ENCODE data around the gene PKP1. TPM values are rescaled to one million over a fixed set of nuclear protein-coding genes. Genes with fewer than 3 reads are reported as not detected.

Gene PKP1
- total RNA-seq, 2 experiments from 2014 or later: not detected

- CTCF ChIA-PET: interaction anchor here (0.7 to 1.1 kb wide), 2 partner anchors 8 to 23 kb away, joined by 4 read pairs; no protein-coding TSS in a partner anchor
Observed at GRCh38 chr1:201270616-201271390, 12.5 kb upstream of the PKP1 start.

GRCh38 chr1:201272799-201273198 lies 10.5 kb upstream of the PKP1 start:
- peaks cover 7% of the 10 kb centered on the region for H3K27me3 Mint-ChIP-seq
- no peak for DNase-seq
- no peak overlapping the region for H3K4me3 Mint-ChIP-seq
- H3K36me3 Mint-ChIP-seq (ENCODE audit: low read depth): no peaks in the 10 kb centered on the region
- intact Hi-C loops (cut with DNase I, micrococcal nuclease): no loop called here
- ChIA-PET POLR2A (no interaction called here), CTCF (interaction anchor here (0.7 to 1.2 kb wide), 3 partner anchors 23 to 113 kb away, joined by 3 read pairs; no protein-coding TSS in a partner anchor)
- no peaks in the 10 kb centered on the region for H3K4me1 Mint-ChIP-seq
- no peaks in the 10 kb centered on the region for H3K9me3 Mint-ChIP-seq (ENCODE audit: low read depth)
- no peak for ATAC-seq
- no peak overlapping the region for H3K27ac Mint-ChIP-seq

More at GRCh38 chr1:201270616-201271390, 12.5 kb upstream of the PKP1 start:
- Mint-ChIP-seq H3K27me3 (peaks cover 15% of the 10 kb centered on the region), H3K4me1 (no peaks in the 10 kb centered on the region), H3K4me3 (no peak overlapping the region), H3K27ac (no peak overlapping the region), H3K36me3 (ENCODE audit: low read depth) (no peaks in the 10 kb centered on the region), H3K9me3 (ENCODE audit: low read depth) (no peaks in the 10 kb centered on the region)
- DNase-seq: no peak
- ATAC-seq: no peak
- POLR2A ChIA-PET: no interaction called here
- intact Hi-C loops (cut with DNase I, micrococcal nuclease): no loop called here

GRCh38 chr1:201274616-201275252 lies 8.6 kb upstream of the PKP1 start:
- DNase-seq (no peak), ATAC-seq (no peak)
- POLR2A ChIA-PET: no interaction called here
- Mint-ChIP-seq H3K27me3 (peaks cover 9% of the 10 kb centered on the region), H3K27ac (no peak overlapping the region), H3K4me3 (no peak overlapping the region), H3K9me3 (ENCODE audit: low read depth) (no peaks in the 10 kb centered on the region), H3K4me1 (no peaks in the 10 kb centered on the region), H3K36me3 (ENCODE audit: low read depth) (no peaks in the 10 kb centered on the region)
- CTCF ChIA-PET: no interaction called here
- intact Hi-C loops (cut with DNase I, micrococcal nuclease): no loop called here

GRCh38 chr1:201275253-201275666 lies 8.0 kb upstream of the PKP1 start:
- DNase-seq (no peak), ATAC-seq (no peak)
- POLR2A ChIA-PET: no interaction called here
- Mint-ChIP-seq H3K27me3 (peaks cover 9% of the 10 kb centered on the region), H3K36me3 (ENCODE audit: low read depth) (no peaks in the 10 kb centered on the region), H3K4me1 (no peaks in the 10 kb centered on the region), H3K9me3 (ENCODE audit: low read depth) (no peaks in the 10 kb centered on the region), H3K27ac (no peak overlapping the region), H3K4me3 (no peak overlapping the region)
- intact Hi-C loops (cut with DNase I, micrococcal nuclease): no loop called here
- CTCF ChIA-PET: interaction anchor here (1.0 kb wide), 1 partner anchor 284 kb away, joined by 5 read pairs; no protein-coding TSS in a partner anchor

GRCh38 chr1:201276891-201277290 lies 6.4 kb upstream of the PKP1 start:
- DNase-seq (no peak), ATAC-seq (no peak)
- POLR2A ChIA-PET: interaction anchor here (0.5 kb wide), 1 partner anchor 834 kb away, joined by 3 read pairs; no protein-coding TSS in a partner anchor
- H3K4me1 Mint-ChIP-seq: no peaks in the 10 kb centered on the region
- intact Hi-C loops (cut with DNase I, micrococcal nuclease): no loop called here
- no peak overlapping the region for H3K4me3 Mint-ChIP-seq
- H3K27me3 Mint-ChIP-seq: peaks cover 12% of the 10 kb centered on the region
- H3K9me3 Mint-ChIP-seq (ENCODE audit: low read depth): no peaks in the 10 kb centered on the region
- no peaks in the 10 kb centered on the region for H3K36me3 Mint-ChIP-seq (ENCODE audit: low read depth)
- H3K27ac Mint-ChIP-seq: no peak overlapping the region
- CTCF ChIA-PET: no interaction called here

GRCh38 chr1:201277441-201277840 lies 5.9 kb upstream of the PKP1 start:
- no peak overlapping the region for H3K27ac Mint-ChIP-seq
- DNase-seq (no peak), ATAC-seq (no peak)
- H3K9me3 Mint-ChIP-seq (ENCODE audit: low read depth): no peaks in the 10 kb centered on the region
- H3K27me3 Mint-ChIP-seq: peaks cover 16% of the 10 kb centered on the region
- H3K36me3 Mint-ChIP-seq (ENCODE audit: low read depth): no peaks in the 10 kb centered on the region
- H3K4me3 Mint-ChIP-seq: no peak overlapping the region
- intact Hi-C loops (cut with DNase I, micrococcal nuclease): no loop called here
- CTCF ChIA-PET: no interaction called here
- POLR2A ChIA-PET: no interaction called here
- H3K4me1 Mint-ChIP-seq: no peaks in the 10 kb centered on the region

GRCh38 chr1:201279313-201279712 lies 4.0 kb upstream of the PKP1 start:
- H3K36me3 Mint-ChIP-seq (ENCODE audit: low read depth): no peaks in the 10 kb centered on the region
- peaks cover 27% of the 10 kb centered on the region for H3K27me3 Mint-ChIP-seq
- CTCF ChIA-PET: no interaction called here
- intact Hi-C loops (cut with DNase I, micrococcal nuclease): no loop called here
- POLR2A ChIA-PET: no interaction called here
- DNase-seq (no peak), ATAC-seq (no peak)
- H3K4me3 Mint-ChIP-seq: no peak overlapping the region
- no peak overlapping the region for H3K27ac Mint-ChIP-seq
- H3K9me3 Mint-ChIP-seq (ENCODE audit: low read depth): no peaks in the 10 kb centered on the region
- peaks cover 3% of the 10 kb centered on the region for H3K4me1 Mint-ChIP-seq

GRCh38 chr1:201280884-201281283 lies 2.4 kb upstream of the PKP1 start:
- ChIA-PET POLR2A (no interaction called here), CTCF (interaction anchor here (1.0 kb wide), 1 partner anchor 65 kb away, joined by 3 read pairs; no protein-coding TSS in a partner anchor)
- no peak overlapping the region for H3K4me3 Mint-ChIP-seq
- intact Hi-C loops (cut with DNase I, micrococcal nuclease): no loop called here
- peaks cover 33% of the 10 kb centered on the region for H3K27me3 Mint-ChIP-seq
- DNase-seq: no peak
- H3K36me3 Mint-ChIP-seq (ENCODE audit: low read depth): no peaks in the 10 kb centered on the region
- no peak for ATAC-seq
- H3K9me3 Mint-ChIP-seq (ENCODE audit: low read depth): no peaks in the 10 kb centered on the region
- H3K4me1 Mint-ChIP-seq: peaks cover 3% of the 10 kb centered on the region
- H3K27ac Mint-ChIP-seq: no peak overlapping the region

- intact Hi-C loops (cut with DNase I, micrococcal nuclease): no loop called here
- Mint-ChIP-seq H3K4me3 (no peak overlapping the region), H3K27ac (no peak overlapping the region), H3K27me3 (peaks cover 33% of the 10 kb centered on the region), H3K9me3 (ENCODE audit: low read depth) (no peaks in the 10 kb centered on the region), H3K4me1 (peaks cover 3% of the 10 kb centered on the region), H3K36me3 (ENCODE audit: low read depth) (no peaks in the 10 kb centered on the region)
- POLR2A ChIA-PET: no interaction called here
- CTCF ChIA-PET: no interaction called here
- no peak for ATAC-seq
- DNase-seq: no peak
Observed at GRCh38 chr1:201281573-201281972, 1.7 kb upstream of the PKP1 start.

- H3K9me3 Mint-ChIP-seq (ENCODE audit: low read depth): no peaks in the 10 kb centered on the region
- H3K27ac Mint-ChIP-seq: no peak overlapping the region
- ATAC-seq (no peak), DNase-seq (no peak)
- ChIA-PET CTCF (no interaction called here), POLR2A (interaction anchor here (0.9 kb wide), 1 partner anchor 20 kb away, joined by 4 read pairs; no protein-coding TSS in a partner anchor)
- H3K4me3 Mint-ChIP-seq: no peak overlapping the region
- no peaks in the 10 kb centered on the region for H3K36me3 Mint-ChIP-seq (ENCODE audit: low read depth)
- peaks cover 3% of the 10 kb centered on the region for H3K4me1 Mint-ChIP-seq
- intact Hi-C loops (cut with DNase I, micrococcal nuclease): no loop called here
- peaks cover 33% of the 10 kb centered on the region for H3K27me3 Mint-ChIP-seq
Observed at GRCh38 chr1:201282216-201282615, 1.1 kb upstream of the PKP1 start.

- POLR2A ChIA-PET: no interaction called here
- ATAC-seq (no peak), DNase-seq (no peak)
- Mint-ChIP-seq H3K4me1 (peaks cover 3% of the 10 kb centered on the region), H3K27me3 (peaks cover 35% of the 10 kb centered on the region), H3K4me3 (no peak overlapping the region), H3K36me3 (ENCODE audit: low read depth) (no peaks in the 10 kb centered on the region), H3K9me3 (ENCODE audit: low read depth) (no peaks in the 10 kb centered on the region), H3K27ac (no peak overlapping the region)
- intact Hi-C loops (cut with DNase I, micrococcal nuclease): no loop called here
- CTCF ChIA-PET: no interaction called here
Observed at GRCh38 chr1:201283836-201284553, 689 bp downstream of the PKP1 start.
